Measurements from ENCODE around the gene KBTBD6.

DNA sequence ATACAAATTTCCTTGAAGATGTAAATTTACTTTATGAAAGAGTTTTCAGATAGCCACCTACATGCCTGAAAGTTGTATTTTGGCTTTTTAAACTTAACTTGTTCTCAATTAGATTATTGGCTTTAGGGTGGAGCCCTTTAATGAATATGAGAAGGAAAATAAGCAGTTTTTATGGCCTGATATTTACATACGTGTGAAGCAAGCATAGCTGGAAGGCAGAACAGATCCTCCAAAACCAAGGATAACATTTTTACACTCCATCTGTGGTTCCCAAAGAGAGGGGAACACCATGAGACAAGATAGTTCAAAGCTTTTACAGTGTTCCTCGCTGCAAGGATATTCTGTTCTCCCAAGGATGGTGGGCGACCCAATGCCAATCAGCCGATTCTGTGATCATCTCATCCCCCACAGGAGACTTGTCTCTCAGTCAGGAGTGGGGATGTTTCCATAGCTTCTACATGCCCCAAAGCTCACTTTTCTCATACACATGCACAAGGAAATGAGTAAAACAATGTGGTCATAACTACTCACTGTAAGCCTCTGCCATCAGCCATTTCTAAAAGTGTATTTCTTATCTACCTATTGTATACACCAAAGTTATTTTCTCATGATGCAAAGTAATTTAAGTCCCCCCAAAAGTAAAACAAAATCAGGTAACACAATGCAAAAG is 24.6 kb upstream of the KBTBD6 start:
- TF ChIP-seq, protein P1, sequence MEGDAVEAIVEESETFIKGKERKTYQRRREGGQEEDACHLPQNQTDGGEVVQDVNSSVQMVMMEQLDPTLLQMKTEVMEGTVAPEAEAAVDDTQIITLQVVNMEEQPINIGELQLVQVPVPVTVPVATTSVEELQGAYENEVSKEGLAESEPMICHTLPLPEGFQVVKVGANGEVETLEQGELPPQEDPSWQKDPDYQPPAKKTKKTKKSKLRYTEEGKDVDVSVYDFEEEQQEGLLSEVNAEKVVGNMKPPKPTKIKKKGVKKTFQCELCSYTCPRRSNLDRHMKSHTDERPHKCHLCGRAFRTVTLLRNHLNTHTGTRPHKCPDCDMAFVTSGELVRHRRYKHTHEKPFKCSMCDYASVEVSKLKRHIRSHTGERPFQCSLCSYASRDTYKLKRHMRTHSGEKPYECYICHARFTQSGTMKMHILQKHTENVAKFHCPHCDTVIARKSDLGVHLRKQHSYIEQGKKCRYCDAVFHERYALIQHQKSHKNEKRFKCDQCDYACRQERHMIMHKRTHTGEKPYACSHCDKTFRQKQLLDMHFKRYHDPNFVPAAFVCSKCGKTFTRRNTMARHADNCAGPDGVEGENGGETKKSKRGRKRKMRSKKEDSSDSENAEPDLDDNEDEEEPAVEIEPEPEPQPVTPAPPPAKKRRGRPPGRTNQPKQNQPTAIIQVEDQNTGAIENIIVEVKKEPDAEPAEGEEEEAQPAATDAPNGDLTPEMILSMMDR (conservative IDR thresholded peaks at IDR 0.05; ENCODE audit: low read length): no peak
- no peak for TF ChIP-seq EZH2phosphoT487 (IDR thresholded peaks at IDR 0.05; ENCODE audit: borderline replicate concordance, low read depth, low read length)

Data from OCI-LY7 (cell line).